ENCODE results near the gene ARHGEF16. TPM values are rescaled to one million over a fixed set of nuclear protein-coding genes. Genes with fewer than 3 reads are reported as not detected.
A peak's percentile ranks its signal among the peaks of the same experiment; 100 is the strongest.

The ARHGEF16 gene
- total and polyA plus RNA-seq, 5 experiments from 2014 or later, result not detected

DNA sequence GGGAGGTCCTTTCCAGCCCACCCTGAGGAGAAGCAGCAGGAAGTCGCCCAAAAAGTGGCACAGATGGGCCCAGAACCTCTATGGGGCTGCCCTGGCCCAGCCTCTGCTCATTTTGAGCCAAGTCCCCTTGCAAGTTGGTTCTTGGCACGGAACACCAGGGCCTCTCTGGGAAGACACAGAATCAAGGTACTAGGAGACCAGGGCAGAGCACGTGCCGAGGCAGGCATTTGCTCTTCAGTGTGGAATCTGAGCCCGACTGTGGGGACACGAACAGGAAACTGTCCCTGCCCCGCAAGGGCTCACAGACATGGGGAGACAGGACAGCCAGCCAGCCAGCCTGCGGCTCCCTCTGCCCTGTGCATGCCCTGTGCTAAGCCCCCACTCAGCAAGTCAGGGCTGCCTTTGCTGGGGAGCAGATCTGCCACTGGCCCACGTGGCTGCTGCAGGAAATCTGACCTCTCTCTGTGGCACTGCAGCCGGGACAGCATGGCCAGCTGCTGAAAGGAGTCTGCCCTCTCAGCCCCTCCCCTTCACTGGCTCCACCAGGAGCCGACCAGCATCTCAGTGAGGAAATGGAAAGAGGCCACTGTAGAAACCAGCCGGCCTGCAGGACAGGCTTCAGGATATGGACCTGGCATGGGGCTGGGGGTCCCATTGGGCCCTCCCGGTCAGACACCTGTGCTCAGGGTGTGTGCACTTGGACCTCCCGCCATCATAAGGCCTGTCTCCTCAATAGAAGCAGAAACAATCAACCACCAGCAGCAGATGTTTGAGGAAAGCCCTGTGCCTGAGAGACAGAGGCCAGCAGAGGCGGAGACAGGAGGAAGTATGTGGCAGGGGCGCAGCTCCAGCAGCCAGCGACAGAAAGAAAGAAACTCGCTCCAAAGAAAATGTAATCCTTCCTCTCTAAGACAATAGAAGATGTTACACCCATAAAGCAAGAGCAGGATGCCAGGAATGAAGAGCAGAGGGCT lies 3.7 kb downstream of the ARHGEF16 start:
- Mint-ChIP-seq H3K36me3 (no peaks in the 10 kb centered on the region), H3K9me3 (no peaks in the 10 kb centered on the region), H3K27ac (peak overlapping the region in 2 of 10 donors; percentile 43 to 45), H3K4me1 (peaks cover 3 to 11% (median 4%) of the 10 kb centered on the region in 4 donors), H3K4me3 (no peak overlapping the region), H3K27me3 (no peaks in the 10 kb centered on the region)
- POLR2A ChIA-PET, result no interaction called here
- DNase-seq, result no peak
- no peak for ATAC-seq

DNA sequence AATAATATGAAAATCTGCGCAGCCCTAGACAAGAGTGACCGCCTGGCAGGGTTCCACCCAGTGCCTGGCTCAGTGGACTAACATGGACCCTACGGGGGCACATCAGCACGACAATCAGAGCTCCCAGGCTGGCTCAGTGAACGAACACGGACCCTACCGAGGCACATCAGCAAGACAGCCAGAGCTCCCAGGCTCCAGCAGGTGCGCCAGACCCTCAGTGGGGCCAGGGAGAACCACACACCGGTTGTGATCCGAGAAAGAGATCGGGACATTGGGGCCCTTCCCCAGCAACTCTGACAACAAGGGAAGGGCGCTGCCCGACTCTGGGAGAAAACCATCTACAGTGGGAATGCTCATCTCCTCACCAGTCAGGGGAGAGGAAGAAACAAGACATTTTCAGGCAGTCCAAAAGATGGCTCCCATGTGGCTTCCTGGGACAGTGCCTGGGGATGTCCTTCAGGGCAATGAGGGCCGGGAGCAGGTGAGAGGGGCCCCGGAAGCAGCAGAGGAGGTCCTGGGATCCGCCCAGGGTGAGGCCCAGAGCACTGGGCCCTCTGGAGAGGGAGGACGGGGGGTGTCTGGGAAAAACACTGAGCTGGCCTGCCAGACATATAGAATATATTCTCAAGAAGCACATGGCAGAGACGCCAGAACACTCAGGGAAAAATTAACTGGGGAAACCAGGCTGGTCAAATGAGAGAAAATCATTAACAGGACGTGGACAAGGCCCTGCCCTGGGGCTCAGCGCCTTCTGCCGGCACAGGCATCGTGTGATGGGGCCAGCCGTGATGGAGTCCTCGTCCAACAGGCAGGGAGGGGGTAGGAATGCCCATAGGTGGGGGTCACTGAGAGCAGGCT lies 4.8 kb downstream of the ARHGEF16 start:
- no peak for DNase-seq
- H3K4me3 Mint-ChIP-seq, result no peak overlapping the region
- POLR2A ChIA-PET, result no interaction called here
- H3K36me3 Mint-ChIP-seq, result no peaks in the 10 kb centered on the region
- H3K27me3 Mint-ChIP-seq, result no peaks in the 10 kb centered on the region
- ATAC-seq, result no peak
- H3K27ac Mint-ChIP-seq, result peak overlapping the region in 1 of 10 donors; percentile 6
- H3K9me3 Mint-ChIP-seq, result no peaks in the 10 kb centered on the region
- H3K4me1 Mint-ChIP-seq, result peaks cover 0 to 7% (median 3%) of the 10 kb centered on the region in 4 donors

DNA sequence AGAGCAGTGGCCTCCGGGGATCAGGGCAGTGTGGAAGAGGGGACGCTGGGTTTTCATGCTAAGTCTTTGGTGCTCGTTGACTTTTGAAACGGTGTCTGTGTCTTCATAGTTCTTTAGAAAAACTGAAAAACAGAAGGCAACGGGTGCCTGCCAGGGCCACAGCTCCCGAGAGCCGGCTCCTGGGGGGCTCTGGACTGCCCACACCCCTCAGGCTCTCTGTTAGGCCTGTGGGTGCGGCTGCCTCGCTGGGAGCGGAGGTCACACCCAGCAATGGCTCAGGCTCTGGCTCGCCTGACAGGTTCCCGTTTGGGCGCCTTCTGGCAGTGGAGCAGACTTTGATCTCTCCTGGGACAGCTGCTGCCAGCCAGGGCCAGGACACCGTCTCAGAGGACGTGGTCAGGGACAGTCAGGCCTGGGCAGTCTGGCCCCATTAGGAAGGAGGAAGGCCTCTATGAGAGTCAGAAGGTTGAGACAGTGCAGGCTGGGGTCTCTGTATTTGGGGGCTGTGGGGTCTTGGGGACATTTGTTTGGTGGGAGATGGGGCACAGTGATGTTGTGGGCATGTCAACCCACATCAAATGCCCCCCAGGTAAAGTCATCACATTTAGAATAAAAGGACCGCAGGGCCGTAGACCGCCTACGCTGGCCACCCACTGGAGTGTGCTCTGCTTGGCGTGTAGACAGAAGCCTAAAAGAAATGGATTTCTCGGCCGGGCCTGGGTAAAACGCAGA lies 5.6 kb downstream of the ARHGEF16 start:
- H3K4me1 Mint-ChIP-seq, result peaks cover 0 to 5% (median 3%) of the 10 kb centered on the region in 4 donors
- H3K4me3 Mint-ChIP-seq, result no peak overlapping the region
- no peaks in the 10 kb centered on the region for H3K27me3 Mint-ChIP-seq
- ATAC-seq (no peak), DNase-seq (peak in 1 of 10 donors; percentile 4)
- no peaks in the 10 kb centered on the region for H3K36me3 Mint-ChIP-seq
- peak overlapping the region in 1 of 10 donors; percentile 35 for H3K27ac Mint-ChIP-seq
- POLR2A ChIA-PET, result no interaction called here
- no peaks in the 10 kb centered on the region for H3K9me3 Mint-ChIP-seq

DNA sequence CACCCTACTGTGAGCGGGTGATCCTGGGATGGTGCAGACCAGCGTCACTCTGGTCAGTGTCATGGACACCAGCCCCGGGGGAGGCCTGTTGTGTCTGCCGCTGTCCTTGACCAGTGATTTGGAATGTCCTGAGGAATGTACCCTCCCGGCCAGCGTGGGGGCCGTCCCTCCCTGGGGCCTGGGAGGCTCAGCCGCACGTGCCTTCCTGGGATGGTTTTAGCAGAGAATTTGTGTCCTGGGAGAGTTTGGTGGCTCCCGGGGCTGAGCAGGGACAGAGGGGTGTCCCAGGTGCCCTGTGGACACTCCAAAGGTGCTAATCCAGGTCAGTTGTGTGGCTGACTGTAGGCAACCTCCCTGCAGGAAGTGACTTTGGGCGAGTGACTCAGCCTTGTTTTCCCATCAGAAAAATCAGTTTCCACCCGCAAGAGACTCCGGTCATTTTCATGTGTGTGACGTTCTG lies 6.2 kb downstream of the ARHGEF16 start:
- no peaks in the 10 kb centered on the region for H3K27me3 Mint-ChIP-seq
- ATAC-seq (no peak), DNase-seq (no peak)
- H3K4me1 Mint-ChIP-seq, result peaks cover 0 to 3% (median 1%) of the 10 kb centered on the region in 4 donors
- H3K9me3 Mint-ChIP-seq, result no peaks in the 10 kb centered on the region
- no peak overlapping the region for H3K27ac Mint-ChIP-seq
- H3K36me3 Mint-ChIP-seq, result no peaks in the 10 kb centered on the region
- no peak overlapping the region for H3K4me3 Mint-ChIP-seq
- POLR2A ChIA-PET, result no interaction called here

DNA sequence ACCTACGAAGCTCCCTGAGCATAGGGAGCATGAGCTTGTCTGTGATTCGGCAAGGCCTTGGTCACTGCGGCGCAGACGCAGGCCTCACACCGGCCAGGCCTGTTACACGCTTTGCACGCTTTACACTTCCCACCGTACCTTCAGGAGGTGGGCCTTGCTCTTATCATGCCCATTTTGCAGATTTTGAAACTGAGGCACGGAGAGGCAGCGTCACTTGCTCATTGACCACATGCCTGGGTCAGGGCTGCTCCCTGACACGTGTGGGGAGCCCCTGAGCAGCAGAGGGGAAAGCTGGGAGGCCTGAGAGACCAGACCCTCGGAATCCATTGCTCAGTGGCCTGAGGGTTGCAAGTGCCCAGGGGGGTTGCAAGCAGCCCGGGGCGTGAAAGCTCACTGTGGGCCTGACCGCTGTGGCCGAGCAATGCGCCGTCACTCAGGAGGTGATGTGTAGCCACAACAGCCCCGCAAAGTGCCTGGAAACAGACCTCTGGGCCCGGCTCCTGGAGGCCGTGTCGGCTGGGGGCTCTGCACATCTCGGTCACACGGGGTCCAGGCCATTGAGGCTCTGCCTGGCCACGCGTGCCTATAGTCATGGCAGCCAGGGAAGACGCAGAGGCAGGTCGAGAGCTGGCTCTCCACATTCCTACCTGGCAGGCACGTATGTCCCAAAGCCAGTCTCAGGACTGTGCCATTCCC lies 6.9 kb downstream of the ARHGEF16 start:
- peaks cover 0 to 6% (median 5%) of the 10 kb centered on the region in 4 donors for H3K4me1 Mint-ChIP-seq
- no peaks in the 10 kb centered on the region for H3K9me3 Mint-ChIP-seq
- H3K27ac Mint-ChIP-seq, result no peak overlapping the region
- ATAC-seq, result no peak
- no peaks in the 10 kb centered on the region for H3K27me3 Mint-ChIP-seq
- H3K36me3 Mint-ChIP-seq, result no peaks in the 10 kb centered on the region
- DNase-seq, result no peak
- POLR2A ChIA-PET, result no interaction called here
- H3K4me3 Mint-ChIP-seq, result no peak overlapping the region

DNA sequence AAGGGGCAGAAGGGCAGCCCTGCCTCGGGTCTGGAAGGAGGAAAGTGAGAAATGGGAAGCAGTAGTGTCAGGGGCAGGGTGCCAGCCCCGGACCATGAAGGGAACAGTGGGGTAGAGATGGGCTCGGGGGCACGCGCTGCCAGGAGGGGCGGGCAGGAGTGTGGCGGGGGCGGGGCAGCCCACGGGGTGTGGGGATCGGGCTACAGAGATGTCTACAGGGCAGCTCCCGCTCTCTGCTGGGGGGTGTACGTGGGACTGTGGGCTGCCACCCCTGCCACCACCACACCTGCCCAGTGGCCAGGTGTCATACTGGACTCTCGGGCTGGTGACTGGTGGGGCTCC lies 7.4 kb downstream of the ARHGEF16 start:
- Mint-ChIP-seq H3K4me1 (peaks cover 0 to 8% (median 5%) of the 10 kb centered on the region in 4 donors), H3K27ac (no peak overlapping the region), H3K4me3 (no peak overlapping the region), H3K9me3 (no peaks in the 10 kb centered on the region), H3K36me3 (no peaks in the 10 kb centered on the region), H3K27me3 (no peaks in the 10 kb centered on the region)
- no peak for DNase-seq
- POLR2A ChIA-PET, result no interaction called here
- no peak for ATAC-seq

- peak in 1 of 10 donors; percentile 2 for DNase-seq
- ATAC-seq, result no peak
- POLR2A ChIA-PET, result no interaction called here
- no peak overlapping the region for H3K27ac Mint-ChIP-seq
- no peaks in the 10 kb centered on the region for H3K9me3 Mint-ChIP-seq
- no peaks in the 10 kb centered on the region for H3K36me3 Mint-ChIP-seq
- H3K27me3 Mint-ChIP-seq, result no peaks in the 10 kb centered on the region
- H3K4me1 Mint-ChIP-seq, result peaks cover 0 to 8% (median 5%) of the 10 kb centered on the region in 4 donors
- no peak overlapping the region for H3K4me3 Mint-ChIP-seq
Observed at GRCh38 chr1:3462356-3463012, 8.0 kb downstream of the ARHGEF16 start.

DNA sequence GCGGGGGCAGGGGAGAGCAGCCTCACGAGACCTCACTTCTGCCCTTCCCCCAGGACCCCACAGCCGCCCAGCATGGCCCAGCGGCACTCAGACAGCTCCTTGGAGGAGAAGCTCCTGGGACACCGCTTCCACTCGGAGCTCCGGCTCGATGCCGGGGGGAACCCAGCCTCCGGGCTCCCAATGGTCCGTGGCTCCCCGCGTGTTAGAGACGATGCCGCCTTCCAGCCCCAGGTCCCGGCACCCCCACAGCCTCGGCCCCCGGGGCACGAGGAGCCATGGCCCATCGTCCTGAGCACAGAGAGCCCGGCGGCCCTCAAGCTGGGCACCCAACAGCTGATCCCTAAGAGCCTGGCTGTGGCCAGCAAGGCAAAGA lies 8.5 kb downstream of the ARHGEF16 start:
- no peak overlapping the region for H3K27ac Mint-ChIP-seq
- H3K9me3 Mint-ChIP-seq, result no peaks in the 10 kb centered on the region
- DNase-seq, result peak in 1 of 10 donors; percentile 3
- POLR2A ChIA-PET, result no interaction called here
- H3K4me1 Mint-ChIP-seq, result peaks cover 0 to 8% (median 5%) of the 10 kb centered on the region in 4 donors
- H3K27me3 Mint-ChIP-seq, result no peaks in the 10 kb centered on the region
- no peak for ATAC-seq
- H3K4me3 Mint-ChIP-seq, result no peak overlapping the region
- no peaks in the 10 kb centered on the region for H3K36me3 Mint-ChIP-seq

GRCh38 chr1:3463408-3463863 lies 9.0 kb downstream of the ARHGEF16 start:
- H3K36me3 Mint-ChIP-seq, result no peaks in the 10 kb centered on the region
- DNase-seq (peak in 1 of 10 donors; percentile 3), ATAC-seq (no peak)
- H3K27ac Mint-ChIP-seq, result no peak overlapping the region
- POLR2A ChIA-PET, result no interaction called here
- H3K4me1 Mint-ChIP-seq, result peaks cover 0 to 8% (median 4%) of the 10 kb centered on the region in 4 donors
- no peak overlapping the region for H3K4me3 Mint-ChIP-seq
- H3K27me3 Mint-ChIP-seq, result no peaks in the 10 kb centered on the region
- no peaks in the 10 kb centered on the region for H3K9me3 Mint-ChIP-seq

DNA sequence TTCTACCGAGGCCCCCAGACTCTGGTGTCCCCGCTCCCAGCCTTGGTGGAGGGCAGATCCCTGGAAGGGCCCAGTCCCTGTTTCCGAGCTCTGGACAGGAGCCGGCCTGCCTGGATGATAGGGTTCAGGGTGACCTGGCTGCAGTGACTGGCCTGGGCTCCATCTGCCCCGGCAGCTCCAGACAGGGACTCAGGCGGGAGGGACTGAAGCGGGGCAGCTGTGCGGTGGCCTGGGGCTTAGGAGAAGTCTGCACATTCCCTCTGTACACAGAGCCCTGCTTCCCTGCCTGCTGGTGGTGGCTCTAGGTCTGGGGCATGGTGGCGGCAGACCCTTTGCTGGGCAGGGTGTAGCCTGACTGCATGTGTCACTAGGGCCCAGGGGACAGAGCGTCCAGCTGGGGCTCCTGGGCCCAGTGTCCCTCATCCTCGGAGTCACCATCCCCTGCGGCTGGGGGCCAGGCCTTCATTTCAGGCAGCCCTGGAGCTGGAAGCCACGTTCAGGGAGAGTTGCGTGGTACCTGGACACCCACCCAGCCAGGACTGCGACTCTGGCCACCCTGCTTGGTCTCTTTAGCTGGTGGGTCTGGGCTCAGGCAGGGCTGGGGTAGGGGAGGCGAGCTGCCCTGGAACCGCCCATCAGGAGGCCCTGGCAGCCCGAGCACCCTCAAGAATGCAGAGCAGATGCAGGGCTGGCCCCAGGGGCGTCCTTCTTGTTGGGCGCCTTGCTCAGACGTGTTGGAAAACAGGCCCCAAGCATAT lies 9.6 kb downstream of the ARHGEF16 start:
- Mint-ChIP-seq H3K27ac (no peak overlapping the region), H3K9me3 (no peaks in the 10 kb centered on the region), H3K27me3 (no peaks in the 10 kb centered on the region), H3K4me1 (peaks cover 0 to 8% (median 4%) of the 10 kb centered on the region in 4 donors), H3K4me3 (no peak overlapping the region), H3K36me3 (no peaks in the 10 kb centered on the region)
- POLR2A ChIA-PET, result no interaction called here
- DNase-seq (peak in 1 of 10 donors; percentile 34), ATAC-seq (no peak)

DNA sequence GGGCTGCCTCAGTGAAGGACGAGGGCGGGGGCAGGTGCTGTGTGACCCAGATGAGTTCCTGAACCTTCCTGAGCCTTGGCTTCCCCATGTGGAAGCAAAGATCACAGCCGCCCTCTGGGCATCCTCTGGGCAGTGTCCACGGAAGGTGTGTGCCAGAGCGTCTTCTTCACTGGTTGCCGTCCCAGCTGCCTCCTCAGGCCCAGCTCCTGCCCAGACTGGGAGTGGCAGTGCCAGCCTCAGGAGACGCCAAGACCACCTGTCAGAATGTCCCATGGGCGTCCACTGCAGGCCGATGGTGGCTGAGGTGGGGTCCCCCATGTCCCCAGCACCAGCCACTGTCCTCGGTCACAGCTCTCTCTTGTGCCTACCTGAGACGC lies 10.2 kb downstream of the ARHGEF16 start:
- Mint-ChIP-seq H3K4me1 (peaks cover 0 to 8% (median 4%) of the 10 kb centered on the region in 4 donors), H3K36me3 (no peaks in the 10 kb centered on the region), H3K4me3 (no peak overlapping the region), H3K27me3 (no peaks in the 10 kb centered on the region), H3K9me3 (no peaks in the 10 kb centered on the region), H3K27ac (no peak overlapping the region)
- POLR2A ChIA-PET, result no interaction called here
- ATAC-seq (no peak), DNase-seq (peak in 1 of 10 donors; percentile 45)
